GM18499 (cell line): ENCODE data around the gene FCN1.

ENCODE experiments used
- ATAC-seq: cut with Tn5 transposase; IDR thresholded peaks from one replicate; pipeline ENCODE4 v1.9.1; 2021; ENCODE audit warnings: moderate number of reproducible peaks; ENCODE audit not compliant: insufficient read depth, unreplicated experiment

Gene FCN1

GRCh38 chr9:134881313-134881670 is 36.4 kb downstream of the FCN1 start:
- ATAC-seq = no peak

- no peak for ATAC-seq
Measured at GRCh38 chr9:134880484-134881312, 37.0 kb downstream of the FCN1 start, which contains the start of gene FCN2. Gene FCN2, plus strand, starts transcription at chr9:134880810. Its CDS starts 12 bp downstream, at chr9:134880822.

- no peak for ATAC-seq
Measured at GRCh38 chr9:134879664-134880483, 37.8 kb downstream of the FCN1 start.

GRCh38 chr9:134877541-134877940 is 40.2 kb downstream of the FCN1 start:
- no peak for ATAC-seq

- no peak for ATAC-seq
Measured at GRCh38 chr9:134875371-134875770, 42.3 kb downstream of the FCN1 start.

- no peak for ATAC-seq
Measured at GRCh38 chr9:134872482-134873231, 45.1 kb downstream of the FCN1 start.

GRCh38 chr9:134871697-134872340 is 45.9 kb downstream of the FCN1 start:
- no peak for ATAC-seq

GRCh38 chr9:134870746-134871662 is 46.7 kb downstream of the FCN1 start:
- ATAC-seq = no peak

- ATAC-seq = no peak
Measured at GRCh38 chr9:134870301-134870694, 47.4 kb downstream of the FCN1 start.

- ATAC-seq = no peak
Measured at GRCh38 chr9:134869554-134870300, 48.0 kb downstream of the FCN1 start.

- ATAC-seq = no peak
Measured at GRCh38 chr9:134868751-134869553, 48.8 kb downstream of the FCN1 start.

GRCh38 chr9:134867917-134868750 is 49.6 kb downstream of the FCN1 start:
- no peak for ATAC-seq

- ATAC-seq = no peak
Measured at GRCh38 chr9:134864821-134865190, 52.9 kb downstream of the FCN1 start.

GRCh38 chr9:134863941-134864820 is 53.5 kb downstream of the FCN1 start:
- no peak for ATAC-seq

GRCh38 chr9:134863306-134863902 is 54.3 kb downstream of the FCN1 start:
- ATAC-seq = no peak
